GM19452 (cell line): ENCODE results near the gene UGT2B15.

Source experiments
- ATAC-seq: cut with Tn5 transposase; IDR thresholded peaks from one replicate; pipeline ENCODE4 v1.9.1; 2021; ENCODE audit not compliant: unreplicated experiment

Gene UGT2B15

DNA sequence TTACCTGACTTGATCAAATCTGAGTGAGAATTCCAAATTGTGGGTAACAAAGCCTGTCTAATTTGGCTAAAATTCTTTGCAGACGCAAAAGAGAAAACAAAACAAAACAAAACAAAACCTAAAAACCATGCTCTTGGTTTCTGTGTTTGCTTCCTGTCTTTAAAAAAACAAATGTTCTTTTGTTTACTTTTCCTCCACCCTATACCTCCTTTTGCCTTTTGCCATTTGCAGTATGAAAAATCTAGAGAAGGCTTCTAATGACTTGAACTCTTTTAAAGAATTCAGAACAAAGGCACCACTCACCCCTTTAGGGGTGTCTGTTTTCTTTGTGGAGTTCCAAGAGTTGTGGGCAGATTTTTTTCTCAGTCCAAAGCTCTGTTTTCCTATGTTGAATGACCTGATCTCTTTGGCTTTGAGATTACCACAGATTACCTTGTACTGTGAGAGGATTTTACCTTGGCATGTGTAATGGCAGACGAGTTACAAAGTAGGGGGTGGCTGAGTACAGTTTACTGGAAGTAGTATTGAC, 13.9 kb downstream of the UGT2B15 start:
- ATAC-seq: peak; percentile 54

DNA sequence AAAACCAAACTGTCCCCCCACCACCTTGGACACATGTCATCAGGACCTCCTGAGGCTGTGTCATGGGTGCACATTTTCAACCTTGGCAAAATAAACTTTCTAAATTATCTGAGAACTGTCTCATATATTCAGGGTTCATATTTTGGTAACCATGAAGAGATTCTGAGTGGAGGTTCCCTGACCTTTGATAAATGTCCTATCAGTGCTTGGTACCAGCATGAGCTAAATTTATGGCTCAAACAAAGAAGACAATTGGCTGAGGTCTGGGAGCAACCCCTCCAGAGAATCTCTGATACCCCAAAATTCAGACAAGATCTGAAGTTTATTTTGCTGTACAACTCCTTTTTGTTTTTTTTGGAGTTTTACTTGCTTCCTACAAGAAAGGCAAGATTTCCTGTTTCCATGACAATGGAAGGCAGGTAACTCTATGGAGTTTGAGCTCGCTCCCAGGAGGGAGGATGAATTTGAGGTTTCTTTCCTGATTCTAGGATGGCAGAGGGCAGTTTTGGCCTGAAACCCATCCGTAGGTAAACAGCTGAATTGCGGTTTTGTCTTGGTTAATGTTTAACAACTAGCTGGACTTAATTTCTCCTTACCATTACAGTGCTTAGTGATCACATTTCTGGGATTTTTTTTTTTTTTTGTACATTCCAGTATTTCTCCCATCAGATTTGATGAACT, 14.5 kb downstream of the UGT2B15 start:
- peak; percentile 24 for ATAC-seq

DNA sequence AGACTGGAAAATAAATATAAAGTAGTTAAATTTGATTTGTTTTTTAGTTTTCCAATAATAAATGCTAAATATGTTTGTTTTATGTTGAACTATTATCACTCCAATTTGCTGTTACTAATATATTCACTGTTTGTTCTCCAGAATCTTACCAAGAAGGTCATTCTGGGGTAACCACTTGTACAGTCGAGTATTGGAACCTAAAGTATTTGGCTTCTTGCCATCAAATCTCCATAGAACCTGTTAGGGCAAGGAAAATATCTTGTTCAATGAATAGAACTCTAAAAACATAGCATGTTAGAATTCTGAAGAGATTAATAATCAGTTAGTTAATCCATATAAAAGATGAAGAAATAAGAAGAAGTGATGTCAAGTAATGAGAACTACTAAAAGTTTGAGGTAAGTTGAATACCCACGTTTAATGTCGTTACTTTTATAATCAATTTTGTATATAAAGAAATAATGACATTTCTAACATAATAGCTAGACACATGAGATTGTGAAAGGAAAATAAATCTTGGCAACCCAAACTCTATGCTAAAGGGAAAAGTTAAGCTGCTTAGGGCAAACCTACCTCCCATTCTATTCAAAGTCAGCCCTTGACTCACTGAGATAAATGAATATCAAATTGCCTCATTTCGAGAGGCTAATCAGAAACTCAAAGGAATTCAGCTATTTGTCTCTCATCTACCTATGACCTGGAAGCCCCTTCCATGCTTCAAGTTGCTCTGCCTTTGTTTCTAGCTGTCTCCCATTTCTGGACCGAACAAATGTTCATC, 15.3 kb downstream of the UGT2B15 start:
- ATAC-seq: no peak

GRCh38 chr4:68651932-68652331, 18.5 kb downstream of the UGT2B15 start:
- no peak for ATAC-seq

DNA sequence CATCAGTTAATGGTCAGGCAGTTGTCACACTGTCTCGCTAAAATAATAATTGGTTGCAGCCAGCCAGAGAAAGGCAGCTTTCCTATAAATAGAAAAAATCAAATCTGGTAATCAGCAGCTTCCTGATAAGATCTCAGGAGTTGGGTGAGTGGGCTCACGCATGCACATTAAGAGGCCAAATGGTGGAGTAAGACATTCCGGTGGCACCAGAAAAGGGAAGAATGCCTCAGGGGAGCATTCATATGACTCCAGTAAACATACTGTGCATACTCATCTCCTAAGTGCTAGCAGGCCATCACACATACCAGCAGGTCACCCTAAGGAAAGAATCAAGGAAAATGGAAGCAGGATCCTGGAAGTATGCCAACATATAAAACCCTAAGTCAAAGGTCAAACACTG, 40.1 kb downstream of the UGT2B15 start:
- no peak for ATAC-seq

- peak; percentile 78 for ATAC-seq
These were observed 47.7 kb downstream of the UGT2B15 start for GRCh38 chr4:68622731-68623130.

- ATAC-seq: peak; percentile 67
These were observed 53.3 kb downstream of the UGT2B15 start for GRCh38 chr4:68617003-68617698.

- no peak for ATAC-seq
These were observed 54.6 kb downstream of the UGT2B15 start for GRCh38 chr4:68615699-68616422.

GRCh38 chr4:68613752-68614151, 56.7 kb downstream of the UGT2B15 start:
- ATAC-seq: no peak

GRCh38 chr4:68606240-68606639, 64.2 kb downstream of the UGT2B15 start:
- ATAC-seq: no peak

DNA sequence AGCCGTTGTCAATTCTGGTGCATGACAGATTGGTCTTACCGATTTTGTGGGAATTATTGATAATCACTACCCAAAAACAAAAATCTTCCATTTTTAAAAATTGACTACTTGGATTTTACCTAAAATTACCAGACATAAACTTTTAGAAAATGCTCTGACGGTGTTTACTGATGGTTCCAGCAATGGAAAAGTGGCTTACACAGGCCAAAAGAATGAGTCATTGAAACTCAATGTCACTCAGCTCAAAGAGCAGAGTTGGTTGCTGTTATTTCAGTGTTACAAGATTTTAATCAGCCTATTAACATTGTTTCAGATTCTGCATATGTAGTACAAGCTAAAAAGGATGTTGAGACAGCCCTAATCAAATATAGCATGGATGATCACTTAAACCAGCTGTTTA, 71.3 kb downstream of the UGT2B15 start:
- ATAC-seq: no peak

GRCh38 chr4:68597482-68597881, 73.0 kb downstream of the UGT2B15 start:
- ATAC-seq: no peak
